DMS53 treated with DMSO at 0.1 percent for 48 hours (cell line): ENCODE data around the gene RHOG.
"Not testable (repeated sequence)": the region's sequence is repeated elsewhere in the genome, so short reads cannot be mapped to it uniquely, and the experiment has no call there.

Source experiments
- DNase-seq: peaks from one replicate; lab custom pipeline; 2025; ENCODE audit not compliant: unreplicated experiment; lab: John Stamatoyannopoulos, UW

The RHOG gene

DNA sequence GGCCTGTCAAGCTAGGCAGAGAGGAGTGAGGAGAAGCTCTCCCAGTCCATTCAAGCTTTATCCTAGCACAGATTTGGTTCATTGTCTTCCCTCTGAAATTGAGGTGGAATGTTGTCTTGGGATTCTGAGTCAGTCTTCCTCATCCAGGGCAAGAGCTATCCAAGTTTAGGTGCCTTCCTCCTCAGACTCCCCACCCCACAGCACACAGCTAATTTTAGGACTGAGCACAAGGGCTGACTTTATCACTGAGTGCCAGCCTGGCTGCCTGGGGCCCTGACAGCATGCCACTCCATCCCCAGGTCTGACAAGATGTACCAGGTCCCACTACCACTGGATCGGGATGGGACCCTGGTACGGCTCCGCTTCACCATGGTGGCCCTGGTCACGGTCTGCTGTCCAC lies 29.8 kb downstream of the RHOG start:
- DNase-seq = no peak

- no peak for DNase-seq
These were observed 30.3 kb downstream of the RHOG start for GRCh38 chr11:3810446-3810845.

DNA sequence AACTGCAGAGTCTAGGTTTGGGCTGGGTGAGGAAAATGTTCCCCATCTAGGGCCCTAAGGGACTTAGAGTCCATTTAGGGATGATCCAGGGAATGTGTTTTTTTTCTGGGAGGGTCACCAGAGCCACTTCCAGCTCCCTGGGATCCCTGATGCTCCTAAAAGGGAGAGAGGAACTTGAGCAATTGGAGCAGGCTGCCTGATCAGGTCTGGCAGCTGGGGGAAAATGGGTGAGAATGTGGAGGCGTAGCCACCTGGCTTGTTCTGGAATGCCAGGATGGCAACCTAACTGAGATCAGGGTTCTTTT lies 31.2 kb downstream of the RHOG start:
- DNase-seq = no peak

DNA sequence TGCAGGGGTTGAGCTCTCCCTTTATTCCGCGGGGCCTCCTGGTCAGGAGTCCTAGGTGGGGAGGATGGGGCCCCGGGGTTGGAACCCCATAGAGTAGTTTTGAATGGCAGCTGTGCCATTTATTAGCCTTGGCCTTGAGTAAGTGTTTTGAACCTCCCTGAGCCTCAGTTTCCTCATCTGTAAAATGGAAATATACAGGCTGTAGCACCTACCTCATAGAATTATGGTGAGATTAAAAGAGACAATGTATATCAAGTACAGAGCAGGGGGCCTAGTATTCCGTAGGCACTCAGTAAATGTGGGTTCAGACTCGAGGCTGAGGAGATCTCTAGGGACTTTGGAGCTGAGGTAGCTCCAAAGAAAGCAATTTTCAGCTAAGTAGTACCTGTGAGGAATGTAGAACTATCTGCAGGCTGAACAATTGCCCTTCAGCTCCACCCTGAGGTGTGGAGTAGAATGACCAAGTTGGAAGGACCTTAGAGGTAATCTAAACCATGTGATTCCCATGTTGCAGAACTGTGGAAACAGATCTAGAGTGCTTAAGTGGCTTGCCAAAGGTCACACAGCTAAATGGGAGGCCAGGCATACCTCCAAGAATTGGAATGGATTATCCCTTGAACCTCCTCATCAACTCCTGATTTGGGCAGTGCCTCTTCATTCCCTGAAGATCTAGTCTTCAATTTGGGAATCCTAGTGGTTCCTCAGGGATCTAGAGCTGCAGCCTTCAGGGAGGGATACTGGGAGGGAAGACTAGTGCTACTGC lies 31.7 kb downstream of the RHOG start:
- DNase-seq = peak; percentile 81

GRCh38 chr11:3807909-3808860 lies 32.6 kb downstream of the RHOG start, which contains the start of gene PGAP2:
Gene PGAP2, plus strand, starts transcription at chr11:3808560. Its CDS starts 2,700 bp downstream, at chr11:3811260.
- peak; percentile 80 for DNase-seq

GRCh38 chr11:3803726-3804495 lies 36.8 kb downstream of the RHOG start:
- no peak for DNase-seq

DNA sequence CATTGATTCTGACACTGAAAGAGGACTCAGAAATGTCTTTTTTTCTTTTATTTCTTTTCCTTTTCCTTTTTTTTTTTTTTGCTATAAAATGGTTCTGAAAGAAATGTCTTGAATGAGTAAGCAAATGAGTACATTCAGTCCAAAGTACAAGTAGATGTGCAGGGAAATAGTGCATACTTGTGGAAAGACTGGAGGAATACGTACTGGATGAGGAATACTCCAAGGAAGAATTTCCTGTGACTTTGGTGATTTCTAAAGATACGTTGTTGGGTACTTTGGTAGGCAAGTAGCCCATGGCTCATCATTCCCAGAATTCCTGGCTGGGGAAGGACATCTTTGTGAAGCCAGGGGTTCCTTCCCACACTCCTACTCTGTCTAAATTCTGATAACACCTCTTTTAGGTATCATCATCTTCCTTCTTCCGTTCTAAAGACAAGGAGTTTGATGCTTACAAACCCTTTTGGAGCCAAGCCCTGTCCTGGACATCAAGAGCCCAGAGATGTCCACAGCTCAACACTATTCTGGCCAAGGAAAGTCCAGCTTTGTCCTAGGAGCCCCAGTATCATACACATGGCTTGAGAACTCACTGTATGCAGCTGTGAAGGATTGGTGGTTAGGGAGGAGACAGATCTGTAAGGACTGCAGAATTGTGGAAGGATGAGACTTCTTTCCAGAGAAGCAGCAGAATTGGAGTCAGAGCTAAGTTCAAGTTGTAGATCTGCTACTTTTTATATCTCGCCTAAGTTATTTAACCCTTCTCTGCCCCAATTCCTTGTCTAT lies 38.6 kb downstream of the RHOG start:
- DNase-seq = no peak

DNA sequence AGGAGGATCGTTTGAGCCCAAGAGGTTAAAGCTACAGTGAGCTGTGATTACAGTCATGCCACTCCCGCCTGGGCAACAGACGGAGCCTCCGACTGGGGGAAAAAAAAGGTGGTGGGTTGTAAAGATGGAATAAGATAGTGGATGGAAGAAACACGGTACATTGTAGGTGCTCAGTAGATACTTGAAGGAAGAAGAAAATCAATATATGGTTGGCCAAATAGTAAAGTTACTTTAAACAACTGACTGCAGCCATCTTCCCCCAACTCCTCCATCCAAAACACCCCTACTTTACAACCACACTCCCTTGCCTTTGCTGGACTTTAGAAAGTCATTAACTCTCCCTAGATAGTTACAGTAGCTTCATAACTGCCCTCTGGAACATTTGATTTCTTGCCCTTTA lies 40.9 kb downstream of the RHOG start:
- no peak for DNase-seq

DNA sequence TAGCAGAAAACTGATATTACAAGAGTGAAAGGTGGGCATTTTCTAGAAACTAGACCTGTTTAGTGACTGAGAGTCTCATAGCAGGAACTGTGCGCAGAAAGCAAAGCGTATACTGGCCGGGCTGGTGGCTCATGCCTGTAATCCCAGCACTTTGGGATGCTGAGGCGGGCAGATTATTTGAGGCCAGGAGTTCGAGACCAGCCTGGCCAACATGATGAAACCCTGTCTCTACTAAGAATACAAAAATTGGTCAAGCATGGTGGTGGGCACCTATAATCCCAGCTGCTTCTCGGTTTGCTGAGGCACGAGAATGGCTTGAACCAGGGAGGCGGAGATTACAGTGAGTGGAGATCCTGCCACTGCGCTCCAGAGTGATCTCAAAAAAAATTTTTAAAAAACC lies 41.6 kb downstream of the RHOG start:
- no peak for DNase-seq

DNA sequence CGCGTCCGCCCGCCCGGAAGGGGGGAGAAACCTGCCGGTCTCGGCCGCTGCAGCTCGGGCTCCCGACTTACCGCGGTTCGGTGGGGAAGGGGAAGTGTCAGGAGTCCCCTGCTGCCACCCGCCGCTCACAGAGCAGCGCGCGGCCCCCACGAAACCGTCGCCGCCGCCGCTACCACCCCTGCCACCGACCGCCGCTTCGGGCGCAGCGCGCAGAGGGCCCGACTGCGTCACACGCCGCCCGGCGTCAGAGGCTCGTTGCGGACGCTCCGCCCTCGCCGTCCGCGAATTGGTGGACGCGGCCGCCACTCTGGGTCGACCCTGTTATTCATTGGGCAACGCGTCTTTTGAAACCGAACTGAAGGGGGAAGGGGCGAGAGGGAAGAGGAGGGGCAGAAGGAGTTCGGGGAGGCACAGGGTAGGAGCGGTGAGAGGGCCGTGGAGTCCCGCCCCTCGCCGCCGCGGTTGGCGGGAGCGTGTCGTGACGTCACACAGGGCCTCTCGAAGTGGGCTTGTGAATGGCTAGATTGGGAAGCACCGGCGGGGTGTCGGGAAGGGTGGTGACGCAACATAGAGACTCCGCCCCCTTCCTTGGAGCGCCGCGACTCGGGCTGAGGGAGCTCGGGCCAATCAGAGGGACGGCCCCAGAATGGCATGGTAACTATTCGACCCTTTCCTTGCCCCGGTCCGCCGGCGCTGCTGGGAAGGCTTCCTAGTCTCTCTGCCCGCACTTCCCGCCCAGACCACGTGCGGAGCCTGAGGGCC lies 43.2 kb downstream of the RHOG start, which contains the start of gene NUP98:
TSS of gene NUP98 (minus strand) at position 226 of the 762 bp plus-strand sequence. CDS start 15,437 bp downstream, outside the sequence.
- peak; percentile 99 for DNase-seq

- DNase-seq = no peak
These were observed 43.9 kb downstream of the RHOG start for GRCh38 chr11:3796801-3797328.

DNA sequence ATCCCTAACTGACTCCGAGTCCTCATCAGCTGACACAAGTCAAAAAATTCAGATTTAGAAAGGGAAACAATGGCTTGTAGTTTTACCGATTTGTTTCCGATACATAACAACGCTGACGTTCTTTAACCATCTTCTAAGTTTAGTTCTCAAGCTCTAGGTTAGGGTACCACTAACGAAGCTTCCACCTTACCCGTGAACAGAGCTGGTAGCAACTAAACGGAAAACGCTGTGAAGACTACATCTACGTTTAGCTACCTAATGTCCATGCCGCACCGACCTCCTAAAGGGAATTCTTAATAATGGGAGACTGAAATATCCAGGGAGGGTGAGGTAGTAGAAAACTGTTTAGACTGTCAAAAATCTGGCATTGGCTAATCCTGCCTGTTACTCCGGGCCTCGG lies 44.4 kb downstream of the RHOG start:
- no peak for DNase-seq

DNA sequence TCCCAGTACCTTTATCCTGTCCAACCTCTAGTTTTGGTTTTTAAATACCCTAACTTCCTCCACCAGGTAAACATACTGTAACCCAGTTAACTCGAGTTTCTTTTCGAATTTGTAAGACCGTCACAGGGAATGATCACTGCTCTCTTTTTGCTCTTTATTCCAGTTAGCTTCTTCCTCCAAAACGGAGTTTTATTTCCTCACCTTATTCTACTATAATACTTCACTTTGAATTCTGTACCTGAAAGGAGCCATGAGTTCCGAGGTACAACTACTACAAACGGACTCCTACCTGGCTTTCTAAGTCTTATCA lies 44.8 kb downstream of the RHOG start:
- DNase-seq = no peak

- DNase-seq = no peak
These were observed 45.4 kb downstream of the RHOG start for GRCh38 chr11:3795131-3796001.

DNA sequence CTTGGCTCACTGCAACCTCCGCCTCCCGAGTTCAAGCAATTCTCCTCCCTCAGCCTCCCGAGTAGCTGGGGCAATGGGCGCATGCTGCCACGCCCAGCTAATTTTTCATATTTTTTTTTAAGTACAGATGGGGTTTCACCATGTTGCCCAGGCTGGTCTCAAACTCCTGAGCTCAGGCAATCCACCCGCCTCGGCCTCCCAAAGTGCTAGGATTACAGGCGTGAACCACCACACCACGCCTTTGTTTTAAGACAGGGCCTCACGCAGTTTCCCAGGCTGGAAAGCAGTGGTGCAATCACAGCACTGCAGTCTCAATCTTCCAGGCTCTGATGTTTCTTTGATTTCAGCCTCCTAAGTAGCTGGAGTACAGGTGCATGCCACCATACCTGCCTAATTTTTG lies 46.4 kb downstream of the RHOG start:
- DNase-seq = not testable (repeated sequence)

DNA sequence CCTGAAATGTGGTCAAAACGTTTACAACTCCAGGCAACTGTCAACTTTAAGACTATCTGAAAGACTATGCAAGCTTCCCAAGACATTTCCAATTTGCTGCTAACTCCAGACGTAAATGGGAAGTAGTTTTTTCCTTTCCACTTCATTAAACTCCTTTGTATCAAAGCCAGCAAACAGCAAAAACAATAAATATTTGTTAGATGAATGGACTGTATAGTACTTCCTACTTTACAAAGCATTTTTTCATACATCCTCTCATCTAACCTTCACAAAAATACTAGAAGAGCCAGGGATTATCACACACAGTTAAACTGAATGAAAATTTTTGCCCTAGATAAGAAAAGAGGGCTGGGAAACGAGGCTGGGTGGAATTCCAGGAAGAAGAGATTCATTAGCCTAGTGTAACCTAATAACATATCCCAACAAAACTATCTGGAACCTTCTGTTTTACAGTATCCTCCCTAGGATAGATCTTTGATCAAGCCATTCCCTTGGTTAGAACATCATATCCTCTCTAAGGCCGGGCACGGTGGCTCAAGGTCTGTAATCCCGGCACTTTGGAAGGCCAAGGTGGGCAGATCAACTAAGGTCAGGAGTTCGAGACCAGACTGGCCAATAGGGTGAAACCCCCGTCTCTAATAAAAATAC lies 53.9 kb downstream of the RHOG start:
- DNase-seq = no peak

DNA sequence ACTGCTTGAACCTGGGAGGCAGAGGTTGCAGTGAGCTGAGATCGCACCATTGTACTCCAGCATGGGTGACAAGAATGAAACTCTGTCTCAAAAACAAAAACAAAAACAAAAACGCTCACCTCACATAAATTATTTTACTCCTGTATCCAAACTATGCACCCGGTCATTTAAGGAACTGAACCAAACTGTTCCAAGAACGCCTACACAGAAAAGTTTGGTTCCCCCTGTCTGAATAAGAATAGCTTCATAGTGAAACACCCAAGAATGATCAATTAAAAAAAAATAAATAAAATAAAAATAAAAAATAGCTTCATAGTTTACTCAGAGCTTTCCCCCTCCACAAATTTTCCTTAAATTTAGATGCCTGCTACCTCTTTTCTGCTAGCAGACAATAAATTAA lies 57.1 kb downstream of the RHOG start:
- no peak for DNase-seq

DNA sequence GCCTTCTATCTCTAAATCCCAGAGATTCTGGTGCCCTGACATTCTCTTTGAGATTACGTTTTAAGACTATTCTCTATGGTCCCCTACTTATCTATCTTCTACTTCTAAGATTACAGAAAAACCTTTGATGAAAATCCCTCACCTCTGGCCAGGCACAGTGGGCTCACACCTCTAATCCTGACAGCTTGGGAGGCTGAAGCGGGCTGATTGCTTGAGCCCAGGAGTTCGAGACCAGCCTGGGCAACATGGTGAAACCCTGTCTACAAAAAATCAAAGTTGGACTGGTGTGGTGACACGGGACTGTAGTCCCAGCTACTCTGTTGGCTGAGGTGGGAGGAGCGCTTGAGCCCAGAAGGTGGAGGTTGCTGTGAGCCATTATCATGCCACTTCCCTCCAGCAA lies 57.8 kb downstream of the RHOG start:
- no peak for DNase-seq
